B cell (primary cell): Measurements from ENCODE around the gene TUBA1C. TPM values are rescaled to one million over a fixed set of nuclear protein-coding genes. Genes with fewer than 3 reads are reported as not detected.

Experiments
- ATAC-seq: fragments of 200-7000 bp; cut with Tn5 transposase; one replicate; pipeline ENCODE4 v1.10.0; 2021; ENCODE audit warnings: low read depth, mild to moderate bottlenecking, moderate number of reproducible peaks, moderate library complexity
- CTCF ChIA-PET: fragments of 350-600 bp; sonication (Branson Sonifier 250); formaldehyde crosslinking; loops from one replicate; lab custom pipeline; 2021; ENCODE audit warnings: antibody characterized with exemption, inconsistent platforms; lab: Charles Lee
- POLR2A ChIA-PET: fragments of 350-600 bp; sonication (Branson Sonifier 250); formaldehyde crosslinking; loops from one replicate; lab custom pipeline; 2021; ENCODE audit warnings: antibody characterized with exemption; lab: Charles Lee
- DNase-seq: peaks from one replicate; pipeline ENCODE4 v3.0.0; 2013
- H2AFZ ChIP-seq: 2 replicates; pipeline ENCODE4 v1.6.1; 2012; ENCODE audit warnings: mild to moderate bottlenecking, low read depth, low read length; ENCODE audit not compliant: insufficient read depth, poor library complexity, severe bottlenecking
- H3K27ac ChIP-seq, 2 donors: 1 replicate in 1 of 2; 2 replicates in 1 of 2; pipeline ENCODE4 v1.5.1; 2012 to 2013; ENCODE audit warnings: low read length in 2 of 2, mild to moderate bottlenecking in 2 of 2, moderate library complexity in 1 of 2
- H3K27me3 ChIP-seq, 4 experiments: fragments of 200-600 bp in 1 of 4; sonication (generic) in 1 of 4; replicated peaks in 1 of 4; 1 replicate in 2 of 4; 2 replicates in 2 of 4; pipeline versions ENCODE4 v1.6.1 to v1.7.0; 2013 to 2016; ENCODE audit warnings: low read length in 3 of 4, mild to moderate bottlenecking in 2 of 4, mixed read lengths in 1 of 4, moderate library complexity in 1 of 4; ENCODE audit not compliant: insufficient read depth in 4 of 4, control insufficient read depth in 3 of 4; ENCODE audit errors: control extremely low read depth in 1 of 4
- H3K36me3 ChIP-seq, 2 experiments: replicated peaks in 1 of 2; 1 replicate in 1 of 2; 2 replicates in 1 of 2; pipeline versions ENCODE4 v1.6.1 to v1.7.1; 2013; ENCODE audit warnings: low read length in 1 of 2; ENCODE audit not compliant: insufficient read depth in 2 of 2, control insufficient read depth in 1 of 2; ENCODE audit errors: control extremely low read depth in 1 of 2, extremely low read depth in 1 of 2
- H3K4me1 ChIP-seq, 2 donors: fragments of 200-600 bp in 1 of 2; sonication (generic) in 1 of 2; 1 replicate in 1 of 2; 2 replicates in 1 of 2; pipeline versions ENCODE4 v1.5.1 to v1.6.1; 2013 to 2017; ENCODE audit warnings: low read length in 2 of 2; ENCODE audit not compliant: control insufficient read depth in 2 of 2, insufficient read depth in 2 of 2
- H3K4me2 ChIP-seq: replicated peaks from 2 replicates; pipeline ENCODE3; 2012; ENCODE audit warnings: mild to moderate bottlenecking, low read depth, low read length; ENCODE audit not compliant: poor library complexity, severe bottlenecking
- H3K4me3 ChIP-seq, 5 experiments: fragments of 200-600 bp in 1 of 5; sonication (generic) in 1 of 5; 1 replicate in 3 of 5; 2 replicates in 2 of 5; pipeline versions ENCODE4 v1.5.1 to v1.7.0; 2011 to 2016; ENCODE audit warnings: low read length in 4 of 5, mild to moderate bottlenecking in 4 of 5, low read depth in 2 of 5, control low read depth in 1 of 5, moderate library complexity in 1 of 5; ENCODE audit not compliant: insufficient read depth in 1 of 5; ENCODE audit errors: control extremely low read depth in 1 of 5, extremely low read depth in 1 of 5
- H3K79me2 ChIP-seq: fragments of 200-600 bp; sonication (generic); one replicate; pipeline ENCODE4 v1.6.0; 2016; ENCODE audit warnings: low read length; ENCODE audit not compliant: control insufficient read depth, insufficient read depth
- H3K9ac ChIP-seq: fragments of 200-600 bp; sonication (generic); 2 replicates; pipeline ENCODE4 v1.6.1; 2017; ENCODE audit warnings: mild to moderate bottlenecking, low read length, moderate library complexity
- H3K9me3 ChIP-seq, 3 donors: one replicate each; pipeline versions ENCODE4 v1.6.1 to v1.7.1; 2013; ENCODE audit warnings: low read length in 2 of 3; ENCODE audit not compliant: control insufficient read depth in 2 of 3, insufficient read depth in 1 of 3; ENCODE audit errors: control extremely low read depth in 1 of 3
- H4K20me1 ChIP-seq: 2 replicates; pipeline ENCODE4 v1.6.0; 2012; ENCODE audit warnings: mild to moderate bottlenecking, low read length; ENCODE audit not compliant: insufficient read depth, control insufficient read depth, poor library complexity, severe bottlenecking
- H3K27ac Mint-ChIP-seq: one replicate; pipeline ENCODE4 v1.8.0; 2021; ENCODE audit warnings: mixed read lengths
- H3K27me3 Mint-ChIP-seq: one replicate; pipeline ENCODE4 v1.8.0; 2021; ENCODE audit warnings: mixed read lengths
- H3K4me1 Mint-ChIP-seq: one replicate; pipeline ENCODE4 v1.8.0; 2021; ENCODE audit warnings: mixed read lengths
- H3K4me3 Mint-ChIP-seq: one replicate; pipeline ENCODE4 v1.8.0; 2021; ENCODE audit warnings: mixed read lengths
- H3K9me3 Mint-ChIP-seq: one replicate; pipeline ENCODE4 v1.8.0; 2022; ENCODE audit warnings: mixed read lengths; ENCODE audit not compliant: insufficient read depth
- EZH2 ChIP-seq: IDR thresholded peaks from 2 replicates; pipeline ENCODE4 v1.6.1; 2012; ENCODE audit warnings: borderline replicate concordance, low read depth, mild to moderate bottlenecking, moderate library complexity, low read length; ENCODE audit not compliant: insufficient read depth, poor library complexity, severe bottlenecking
- WGBS: methylation state at CpG from one replicate; pipeline ENCODE4 v1.1.5; 2013; ENCODE audit warnings: missing lambda C conversion rate; ENCODE audit not compliant: insufficient coverage; 5-methylcytosine and 5-hydroxymethylcytosine counted together
- intact Hi-C: fragments of 100-400 bp; cut with micrococcal nuclease; formaldehyde crosslinking; loops from one replicate; pipeline ENCODE4 v1.10.0; 2022
- polyA plus RNA-seq: library from polyadenylated mRNA; depleted of rRNA; stranded (reverse); fragments of >200 nt; gene quantifications from 2 replicates; pipeline ENCODE4 v1.2.3, GENCODE V29; 2012
- total RNA-seq, 2 donors: library from RNA; stranded (reverse); fragments of 120-200 nt in 1 of 2; gene quantifications; 1 replicate in 1 of 2; 2 replicates in 1 of 2; pipeline versions ENCODE4 v1.2.3 to v1.2.4, GENCODE V29; 2013 to 2022
- TF ChIP-seq, protein P1 (sequence below): fragments of 200-600 bp; IDR thresholded peaks from one replicate; pipeline ENCODE4 v1.8.0; 2022; ENCODE audit warnings: antibody characterized with exemption, mild to moderate bottlenecking

TUBA1C gene
- total and polyA plus RNA-seq, 2 donors (not counting 1 experiment from before 2014, with no cell fraction given): 34.9 to 121 TPM

DNA sequence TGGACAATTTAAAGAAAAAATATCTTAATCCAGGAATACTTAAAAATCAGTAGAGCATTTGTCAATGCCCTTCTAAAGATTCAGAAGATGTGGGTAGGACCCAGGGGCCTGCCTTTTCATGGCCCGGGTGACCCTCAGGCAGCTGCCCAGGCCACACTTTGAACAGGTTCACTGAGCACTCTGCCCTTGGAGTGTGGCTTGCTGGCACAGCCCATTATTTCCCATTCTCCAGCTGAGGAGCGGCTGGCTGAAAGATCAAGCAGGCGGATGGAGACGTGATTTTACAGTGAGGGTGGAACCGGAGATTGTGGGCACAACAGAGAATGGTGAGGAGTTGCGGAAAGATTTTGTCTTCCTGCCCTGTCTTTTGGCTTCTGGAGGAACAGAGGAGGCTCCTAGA is 23.0 kb downstream of the TUBA1C start:
- DNase-seq: no peak
- H3K27me3 Mint-ChIP-seq: peaks cover 28% of the 10 kb centered on the region
- Histone ChIP-seq H3K27me3 (peaks cover 0 to 27% (median 5%) of the 10 kb centered on the region in 4 experiments), H3K4me1 (no peaks in the 10 kb centered on the region), H4K20me1 (no peaks in the 10 kb centered on the region), H3K4me2 (no peak overlapping the region), H3K9ac (no peak overlapping the region), H3K27ac (no peak overlapping the region), H3K9me3 (no peaks in the 10 kb centered on the region), H3K4me3 (no peak overlapping the region), H3K36me3 (no peaks in the 10 kb centered on the region), H2AFZ (no peak overlapping the region), H3K79me2 (no peaks in the 10 kb centered on the region)
- no peak for ATAC-seq
- intact Hi-C loops: loop anchor here (1.0 to 5.0 kb wide), 6 partner anchors 8 to 294 kb away; partner anchors contain the start of gene C1QL4
- no peak for TF ChIP-seq EZH2
- TF ChIP-seq, protein P1, sequence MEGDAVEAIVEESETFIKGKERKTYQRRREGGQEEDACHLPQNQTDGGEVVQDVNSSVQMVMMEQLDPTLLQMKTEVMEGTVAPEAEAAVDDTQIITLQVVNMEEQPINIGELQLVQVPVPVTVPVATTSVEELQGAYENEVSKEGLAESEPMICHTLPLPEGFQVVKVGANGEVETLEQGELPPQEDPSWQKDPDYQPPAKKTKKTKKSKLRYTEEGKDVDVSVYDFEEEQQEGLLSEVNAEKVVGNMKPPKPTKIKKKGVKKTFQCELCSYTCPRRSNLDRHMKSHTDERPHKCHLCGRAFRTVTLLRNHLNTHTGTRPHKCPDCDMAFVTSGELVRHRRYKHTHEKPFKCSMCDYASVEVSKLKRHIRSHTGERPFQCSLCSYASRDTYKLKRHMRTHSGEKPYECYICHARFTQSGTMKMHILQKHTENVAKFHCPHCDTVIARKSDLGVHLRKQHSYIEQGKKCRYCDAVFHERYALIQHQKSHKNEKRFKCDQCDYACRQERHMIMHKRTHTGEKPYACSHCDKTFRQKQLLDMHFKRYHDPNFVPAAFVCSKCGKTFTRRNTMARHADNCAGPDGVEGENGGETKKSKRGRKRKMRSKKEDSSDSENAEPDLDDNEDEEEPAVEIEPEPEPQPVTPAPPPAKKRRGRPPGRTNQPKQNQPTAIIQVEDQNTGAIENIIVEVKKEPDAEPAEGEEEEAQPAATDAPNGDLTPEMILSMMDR: no peak
- no peak overlapping the region for H3K4me3 Mint-ChIP-seq
- no peaks in the 10 kb centered on the region for H3K9me3 Mint-ChIP-seq
- ChIA-PET POLR2A (no interaction called here), CTCF (interaction anchor here (0.8 to 13.4 kb wide), 12 partner anchors 9 to 292 kb away, joined by 3 to 139 read pairs (median 13); partner anchors contain the start of genes DNAJC22 and TROAP)
- H3K4me1 Mint-ChIP-seq: no peaks in the 10 kb centered on the region
- H3K27ac Mint-ChIP-seq: no peak overlapping the region
- 64% methylated on average over 5 of the region's 6 CpGs for WGBS

DNA sequence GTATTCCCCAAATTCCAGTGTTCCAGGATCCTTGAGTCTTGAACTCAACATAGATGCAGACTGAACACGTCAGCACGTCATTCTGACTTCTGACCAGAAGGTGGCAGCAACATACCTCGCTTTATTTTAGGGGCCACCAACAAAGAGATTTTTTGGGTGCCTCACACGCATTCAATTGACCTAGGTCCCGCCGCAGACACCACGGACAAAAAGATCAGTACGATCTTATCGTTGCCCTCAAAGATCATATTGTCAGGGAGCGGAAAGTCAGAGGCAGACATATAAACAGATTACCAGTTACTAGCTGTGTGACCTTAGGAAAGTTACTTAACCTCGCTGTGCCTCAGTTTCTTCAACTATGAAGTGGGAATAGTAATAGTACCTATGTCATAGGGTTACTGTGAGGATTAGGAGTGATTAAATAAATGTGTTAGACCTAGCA is 23.6 kb downstream of the TUBA1C start:
- Histone ChIP-seq H3K4me2 (no peak overlapping the region), H4K20me1 (no peaks in the 10 kb centered on the region), H3K4me3 (no peak overlapping the region), H3K9ac (no peak overlapping the region), H3K9me3 (no peaks in the 10 kb centered on the region), H3K36me3 (no peaks in the 10 kb centered on the region), H3K27ac (no peak overlapping the region), H3K27me3 (peaks cover 0 to 33% (median 5%) of the 10 kb centered on the region in 4 experiments), H2AFZ (no peak overlapping the region), H3K79me2 (no peaks in the 10 kb centered on the region), H3K4me1 (no peaks in the 10 kb centered on the region)
- WGBS: 17% methylated on average over 11 of the region's 11 CpGs
- Mint-ChIP-seq H3K27ac (no peak overlapping the region), H3K4me1 (no peaks in the 10 kb centered on the region), H3K9me3 (no peaks in the 10 kb centered on the region), H3K27me3 (peaks cover 28% of the 10 kb centered on the region), H3K4me3 (no peak overlapping the region)
- ATAC-seq: peak; percentile 53
- DNase-seq: peak; percentile 83
- POLR2A ChIA-PET: no interaction called here
- intact Hi-C loops: loop anchor here (1.0 to 5.0 kb wide), 6 partner anchors 8 to 294 kb away; partner anchors contain the start of gene C1QL4
- CTCF ChIA-PET: interaction anchor here (0.6 to 13.4 kb wide), 26 partner anchors 9 to 291 kb away, joined by 3 to 139 read pairs (median 7); partner anchors contain the start of genes C1QL4, DNAJC22 and TROAP
- TF ChIP-seq EZH2: no peak
- TF ChIP-seq, protein P1: peak; percentile 95
